ENCODE results near the gene PRKCD. TPM values are rescaled to one million over a fixed set of nuclear protein-coding genes. Genes with fewer than 3 reads are reported as not detected.

PRKCD gene
- polyA plus RNA-seq, 1 donor from 2014 or later = 69.2 TPM

DNA sequence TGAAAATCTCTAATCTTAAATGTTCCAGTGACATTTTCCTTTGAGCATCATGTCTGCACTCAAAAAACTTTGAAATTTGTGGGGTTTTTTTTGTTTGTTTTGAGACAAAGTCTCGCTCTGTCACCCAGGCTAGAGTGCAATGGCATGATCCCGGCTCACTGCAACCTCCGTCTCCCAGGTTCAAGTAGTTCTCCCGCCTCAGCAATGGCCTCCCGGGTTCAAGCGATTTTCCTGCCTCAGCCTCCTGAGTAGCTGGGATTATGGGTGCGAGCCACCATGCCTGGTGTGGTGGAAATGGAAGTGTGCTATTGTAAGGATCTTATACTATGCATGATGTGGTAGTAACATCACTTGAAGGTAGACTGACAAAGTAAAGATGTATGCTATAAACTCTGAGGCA is 52.3 kb downstream of the PRKCD start:
- Mint-ChIP-seq H3K4me1 (peaks cover 4 to 9% (median 6%) of the 10 kb centered on the region in 3 donors), H3K4me3 (no peak overlapping the region), H3K9me3 (peaks cover 0 to 2% (median 2%) of the 10 kb centered on the region in 3 donors), H3K27ac (no peak overlapping the region), H3K27me3 (no peaks in the 10 kb centered on the region), H3K36me3 (peaks cover 1% of the 10 kb centered on the region)

DNA sequence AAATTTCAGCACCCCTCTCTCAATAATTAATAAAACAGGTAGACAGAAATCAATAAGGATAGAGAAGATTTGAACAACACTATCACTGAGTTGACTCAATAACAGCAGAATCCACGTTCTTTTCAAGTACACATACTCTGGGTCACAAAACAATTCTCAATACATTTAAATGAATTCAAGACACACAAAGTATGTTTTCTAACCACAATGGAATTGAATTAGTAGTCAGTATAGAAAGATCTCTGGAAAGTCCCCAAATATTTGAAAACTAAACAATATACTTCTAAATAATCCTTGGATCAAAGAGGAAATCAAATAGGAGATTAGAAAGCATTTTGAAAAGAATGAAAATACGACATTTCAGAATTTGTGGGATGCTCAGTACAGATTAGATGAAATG is 54.8 kb downstream of the PRKCD start:
- Mint-ChIP-seq H3K27me3 (no peaks in the 10 kb centered on the region), H3K4me1 (peaks cover 6 to 15% (median 12%) of the 10 kb centered on the region in 3 donors), H3K36me3 (peaks cover 1% of the 10 kb centered on the region), H3K27ac (no peak overlapping the region), H3K4me3 (peak overlapping the region in 1 of 4 donors; percentile 23), H3K9me3 (peaks cover 0 to 2% (median 0%) of the 10 kb centered on the region in 3 donors)

DNA sequence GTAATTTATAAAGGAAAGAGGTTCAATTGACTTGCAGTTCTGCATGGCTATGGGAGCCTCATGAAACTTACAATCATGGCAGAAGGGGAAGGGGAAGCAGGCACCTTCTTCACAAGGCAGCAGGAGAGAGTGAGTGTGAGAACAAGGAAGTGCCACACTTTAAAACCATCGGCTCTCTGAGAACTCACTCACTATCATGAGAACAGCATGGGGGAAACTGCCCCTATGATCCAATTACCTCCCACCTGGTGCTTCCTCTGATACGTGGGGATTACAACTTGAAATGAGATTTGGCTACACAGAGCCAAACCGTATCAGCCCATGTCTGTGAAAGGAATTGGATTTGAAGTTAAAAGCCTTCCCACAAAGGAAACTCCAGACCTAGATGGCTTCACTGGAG is 55.7 kb downstream of the PRKCD start:
- Mint-ChIP-seq H3K27ac (no peak overlapping the region), H3K36me3 (peaks cover 1% of the 10 kb centered on the region), H3K9me3 (peaks cover 0 to 2% (median 0%) of the 10 kb centered on the region in 3 donors), H3K4me3 (no peak overlapping the region), H3K27me3 (no peaks in the 10 kb centered on the region), H3K4me1 (peaks cover 6 to 15% (median 12%) of the 10 kb centered on the region in 3 donors)

DNA sequence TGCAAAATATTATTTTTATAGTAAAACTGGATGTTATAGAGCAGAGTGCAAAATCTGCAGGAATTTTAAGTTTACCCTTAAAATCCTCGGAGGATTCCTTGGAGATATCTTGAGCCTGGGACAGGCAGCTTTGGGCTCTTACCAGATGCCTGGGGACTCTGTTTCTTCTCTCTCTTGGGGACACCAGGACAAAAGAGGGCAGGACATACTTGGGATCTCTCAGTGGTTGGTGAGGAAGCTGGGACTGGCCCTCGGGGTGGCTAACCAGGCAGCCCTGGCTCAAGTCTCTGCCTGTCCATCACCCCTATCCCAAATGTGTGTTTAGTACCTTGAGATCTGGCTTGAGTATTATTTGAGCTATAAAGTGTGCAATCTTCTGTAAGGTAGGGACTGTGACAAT is 56.2 kb downstream of the PRKCD start:
- Mint-ChIP-seq H3K36me3 (peaks cover 1% of the 10 kb centered on the region), H3K9me3 (peaks cover 0 to 2% (median 0%) of the 10 kb centered on the region in 3 donors), H3K27me3 (no peaks in the 10 kb centered on the region), H3K4me3 (no peak overlapping the region), H3K27ac (no peak overlapping the region), H3K4me1 (peaks cover 6 to 15% (median 12%) of the 10 kb centered on the region in 3 donors)

DNA sequence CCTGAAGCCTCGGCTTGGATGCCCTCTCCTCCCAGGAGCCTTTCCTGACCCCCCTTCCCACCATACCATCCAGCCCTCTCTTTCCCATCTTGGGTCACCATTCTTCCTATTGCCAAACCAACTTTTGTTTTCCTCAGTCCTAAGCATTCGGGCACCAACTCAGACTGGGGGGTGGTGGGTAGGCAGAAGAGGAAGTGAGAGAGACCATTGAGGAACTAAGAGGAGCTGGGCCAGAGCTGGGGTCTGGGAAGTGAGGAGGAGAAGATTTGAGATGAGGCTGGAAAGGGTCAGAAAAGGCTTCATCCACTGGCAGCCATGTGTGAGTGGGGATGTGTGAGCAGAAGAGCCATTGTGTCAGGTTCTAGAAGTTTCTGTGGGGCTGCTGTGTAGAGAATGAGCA is 57.1 kb downstream of the PRKCD start:
- Mint-ChIP-seq H3K9me3 (peaks cover 0 to 2% (median 0%) of the 10 kb centered on the region in 3 donors), H3K27me3 (no peaks in the 10 kb centered on the region), H3K4me3 (peak overlapping the region in 1 of 4 donors; percentile 15)

DNA sequence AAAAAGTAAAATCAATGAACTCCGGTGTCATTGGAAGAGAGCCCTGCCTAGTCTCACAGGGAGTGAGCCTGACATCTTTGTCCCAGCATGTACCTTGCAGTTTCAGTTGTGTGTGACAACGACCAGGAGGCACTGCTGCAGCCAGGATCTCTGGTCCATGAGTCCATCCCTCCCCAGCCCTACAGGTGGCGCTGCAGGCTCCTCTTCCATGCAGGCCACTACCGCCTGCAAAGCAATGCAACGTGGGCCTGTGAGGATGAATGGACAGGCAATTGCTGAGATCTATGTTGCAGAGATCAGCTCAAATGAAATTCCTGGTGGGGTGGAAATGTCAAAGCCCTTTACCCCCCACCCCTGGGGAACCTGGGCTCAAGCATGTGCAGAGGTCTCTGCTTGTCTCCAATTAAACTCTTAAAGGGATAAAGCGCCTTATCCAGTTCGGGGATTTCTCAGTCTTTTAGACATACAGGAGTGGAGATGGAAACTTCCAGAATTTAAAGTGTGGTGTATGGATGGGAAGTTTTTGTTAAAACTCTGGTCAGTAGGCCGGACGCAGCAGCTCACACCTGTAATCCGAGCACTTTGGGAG is 59.0 kb downstream of the PRKCD start:
- H3K9me3 Mint-ChIP-seq = peaks cover 0 to 2% (median 0%) of the 10 kb centered on the region in 3 donors
- H3K4me3 Mint-ChIP-seq = peak overlapping the region in 1 of 4 donors; percentile 27
- H3K27ac Mint-ChIP-seq = no peak overlapping the region
- H3K4me1 Mint-ChIP-seq = peaks cover 6 to 10% (median 10%) of the 10 kb centered on the region in 3 donors
- H3K27me3 Mint-ChIP-seq = no peaks in the 10 kb centered on the region
- peaks cover 3% of the 10 kb centered on the region for H3K36me3 Mint-ChIP-seq

More for the DNA sequence above, 57.1 kb downstream of the PRKCD start:
- Mint-ChIP-seq H3K36me3 (peaks cover 3% of the 10 kb centered on the region), H3K4me1 (peaks cover 6 to 11% (median 7%) of the 10 kb centered on the region in 3 donors), H3K27ac (peak overlapping the region in 1 of 3 donors; percentile 1)

DNA sequence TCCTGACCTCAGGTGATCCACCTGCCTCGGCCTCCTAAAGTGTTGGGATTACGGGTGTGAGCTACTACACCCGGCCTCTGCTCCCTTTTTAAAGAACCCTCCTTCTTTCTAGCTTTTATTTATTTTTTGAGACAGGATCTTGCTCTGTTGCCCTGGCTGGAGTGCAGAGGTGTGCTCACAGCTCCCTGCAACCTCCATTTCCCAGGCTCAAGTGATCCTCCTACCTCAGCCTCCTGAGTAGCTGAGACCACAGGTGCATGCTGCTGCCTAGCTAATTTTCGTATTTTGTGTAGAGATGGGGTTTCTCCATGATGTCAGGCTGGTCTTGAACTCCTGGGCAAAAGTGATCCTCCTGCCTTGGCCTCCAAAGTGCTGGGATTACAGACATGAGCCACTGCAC is 60.3 kb downstream of the PRKCD start:
- H3K9me3 Mint-ChIP-seq = peaks cover 0 to 2% (median 0%) of the 10 kb centered on the region in 3 donors
- H3K27ac Mint-ChIP-seq = no peak overlapping the region
- peaks cover 5% of the 10 kb centered on the region for H3K36me3 Mint-ChIP-seq
- H3K4me3 Mint-ChIP-seq = no peak overlapping the region
- no peaks in the 10 kb centered on the region for H3K27me3 Mint-ChIP-seq
- H3K4me1 Mint-ChIP-seq = peaks cover 6 to 10% (median 10%) of the 10 kb centered on the region in 3 donors

DNA sequence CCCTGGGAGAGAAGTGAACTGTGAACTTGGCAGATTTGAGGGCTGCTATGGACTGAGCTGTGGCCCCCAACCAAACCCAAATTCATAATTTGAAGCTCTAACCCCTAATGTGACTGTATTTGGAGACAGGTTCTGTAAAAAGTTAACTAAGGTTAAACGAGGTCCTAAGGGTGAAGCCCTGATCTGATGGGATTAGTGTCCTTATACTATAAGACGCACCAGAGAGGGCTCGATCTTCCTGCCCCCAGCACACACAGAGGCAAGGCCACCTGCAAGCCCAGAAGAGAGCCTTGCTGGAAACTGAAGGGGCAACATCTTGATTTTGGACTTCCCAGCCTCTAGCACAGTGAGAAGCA is 60.8 kb downstream of the PRKCD start:
- H3K27ac Mint-ChIP-seq = no peak overlapping the region
- H3K36me3 Mint-ChIP-seq = peaks cover 5% of the 10 kb centered on the region
- peaks cover 0 to 2% (median 0%) of the 10 kb centered on the region in 3 donors for H3K9me3 Mint-ChIP-seq
- H3K4me3 Mint-ChIP-seq = peak overlapping the region in 1 of 4 donors; percentile 47
- peaks cover 6 to 10% (median 10%) of the 10 kb centered on the region in 3 donors for H3K4me1 Mint-ChIP-seq
- no peaks in the 10 kb centered on the region for H3K27me3 Mint-ChIP-seq

DNA sequence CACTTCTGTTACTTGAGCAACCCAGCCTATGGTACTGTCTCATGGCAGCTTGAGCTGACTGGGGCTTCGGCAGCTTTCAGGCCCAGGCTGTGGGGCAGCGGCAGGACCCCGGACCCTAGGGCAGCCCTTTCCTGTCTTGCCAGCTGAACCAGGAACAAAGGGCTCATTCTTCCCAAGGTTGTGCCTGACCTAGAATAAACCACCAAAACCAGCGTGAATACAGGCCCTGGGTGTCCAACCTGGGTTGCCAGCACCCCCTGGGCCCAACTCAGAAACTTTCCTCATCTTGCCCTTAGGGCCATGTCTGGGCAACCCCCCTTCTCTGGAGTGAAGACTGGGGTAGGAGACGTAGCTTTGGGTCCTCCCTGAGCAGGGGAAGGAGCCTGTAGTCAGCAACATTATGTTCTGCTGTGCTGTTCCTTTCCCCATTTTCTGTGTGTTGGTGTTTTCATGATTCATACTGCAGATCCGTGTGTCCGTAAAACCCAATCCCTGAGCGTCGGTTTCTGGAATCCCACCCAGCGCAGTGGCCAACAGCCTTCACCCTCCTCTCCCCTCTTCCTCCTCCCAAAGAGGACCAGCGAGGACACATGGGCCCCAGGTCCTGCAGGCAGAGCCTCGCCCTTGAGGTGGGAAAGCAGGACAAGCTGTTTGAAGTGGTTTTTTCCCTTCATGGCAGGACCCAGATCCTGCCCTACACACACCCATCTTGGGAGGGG is 61.3 kb downstream of the PRKCD start:
- Mint-ChIP-seq H3K9me3 (peaks cover 0 to under 1% (median 0%) of the 10 kb centered on the region in 3 donors), H3K27ac (no peak overlapping the region), H3K27me3 (no peaks in the 10 kb centered on the region), H3K4me3 (no peak overlapping the region), H3K4me1 (peaks cover 6 to 10% (median 10%) of the 10 kb centered on the region in 3 donors), H3K36me3 (peaks cover 5% of the 10 kb centered on the region)

DNA sequence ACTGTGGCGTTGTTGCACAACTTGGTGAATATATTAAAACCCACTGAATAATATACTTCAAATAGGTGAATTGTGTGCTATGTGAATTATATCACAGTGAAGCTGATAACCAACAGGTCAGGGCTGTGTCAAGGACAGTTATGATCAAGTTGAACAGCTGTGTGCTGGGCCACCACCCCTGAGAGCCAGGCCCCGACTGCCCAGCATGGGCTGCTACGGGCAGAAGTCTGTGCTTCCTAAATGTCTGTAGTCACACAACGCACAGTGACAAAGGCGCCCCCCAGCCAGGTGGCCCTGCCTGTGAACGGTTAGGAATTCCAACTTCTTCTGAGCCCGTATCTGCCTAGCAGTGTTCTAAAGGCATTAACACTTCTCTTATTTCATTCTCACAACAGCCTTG is 62.0 kb downstream of the PRKCD start:
- Mint-ChIP-seq H3K27me3 (no peaks in the 10 kb centered on the region), H3K9me3 (no peaks in the 10 kb centered on the region), H3K4me1 (peaks cover 4 to 10% (median 9%) of the 10 kb centered on the region in 3 donors), H3K36me3 (peaks cover 5% of the 10 kb centered on the region), H3K27ac (no peak overlapping the region), H3K4me3 (no peak overlapping the region)

DNA sequence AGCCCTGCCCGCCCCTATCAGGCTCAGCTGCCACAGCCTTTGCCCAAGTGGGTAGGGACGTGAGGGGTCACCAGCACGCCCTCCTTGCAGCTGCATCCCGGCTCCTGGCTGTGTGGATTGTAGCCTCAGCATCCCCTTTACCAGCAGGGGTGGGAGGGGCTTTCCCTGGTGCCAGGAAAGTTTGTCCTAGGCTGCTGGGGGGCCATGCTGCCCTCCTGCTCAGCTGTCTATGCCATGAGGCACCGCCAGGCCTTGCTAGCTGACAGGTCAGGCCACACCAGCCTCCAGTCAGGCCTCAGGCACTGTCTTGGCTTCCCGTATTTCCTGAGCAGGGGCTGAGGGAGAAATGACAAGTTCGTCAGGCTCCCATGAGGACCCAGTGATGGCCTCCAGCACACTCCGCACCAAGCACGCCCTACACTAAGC is 62.5 kb downstream of the PRKCD start:
- H3K4me1 Mint-ChIP-seq = peaks cover 0 to 8% (median 4%) of the 10 kb centered on the region in 3 donors
- no peak overlapping the region for H3K4me3 Mint-ChIP-seq
- H3K27me3 Mint-ChIP-seq = no peaks in the 10 kb centered on the region
- no peak overlapping the region for H3K27ac Mint-ChIP-seq
- peaks cover 5% of the 10 kb centered on the region for H3K36me3 Mint-ChIP-seq
- no peaks in the 10 kb centered on the region for H3K9me3 Mint-ChIP-seq

DNA sequence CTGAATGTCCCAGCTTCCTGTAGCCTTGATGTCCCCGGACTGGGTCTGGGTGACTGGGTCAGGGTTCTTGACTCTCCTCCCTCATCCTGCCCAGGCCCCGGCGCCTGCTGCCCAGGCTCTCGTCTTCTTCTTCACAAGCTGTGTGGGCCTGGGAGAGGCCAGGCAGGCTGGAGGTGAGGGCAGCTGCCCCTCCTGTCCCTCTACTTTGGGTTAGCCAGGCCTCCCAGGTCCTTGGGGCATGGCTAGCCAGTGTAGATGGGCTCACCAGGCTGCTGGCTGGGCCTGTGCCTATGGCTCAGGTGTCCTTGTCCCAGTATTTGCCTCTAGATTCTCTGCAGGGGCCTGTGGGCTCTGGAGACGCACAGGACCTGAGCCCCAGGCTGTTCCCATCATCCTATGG is 63.0 kb downstream of the PRKCD start:
- H3K27me3 Mint-ChIP-seq = no peaks in the 10 kb centered on the region
- H3K27ac Mint-ChIP-seq = peak overlapping the region in 1 of 3 donors; percentile 78
- peaks cover 0 to 8% (median 4%) of the 10 kb centered on the region in 3 donors for H3K4me1 Mint-ChIP-seq
- no peak overlapping the region for H3K4me3 Mint-ChIP-seq
- H3K9me3 Mint-ChIP-seq = no peaks in the 10 kb centered on the region
- peaks cover 5% of the 10 kb centered on the region for H3K36me3 Mint-ChIP-seq

DNA sequence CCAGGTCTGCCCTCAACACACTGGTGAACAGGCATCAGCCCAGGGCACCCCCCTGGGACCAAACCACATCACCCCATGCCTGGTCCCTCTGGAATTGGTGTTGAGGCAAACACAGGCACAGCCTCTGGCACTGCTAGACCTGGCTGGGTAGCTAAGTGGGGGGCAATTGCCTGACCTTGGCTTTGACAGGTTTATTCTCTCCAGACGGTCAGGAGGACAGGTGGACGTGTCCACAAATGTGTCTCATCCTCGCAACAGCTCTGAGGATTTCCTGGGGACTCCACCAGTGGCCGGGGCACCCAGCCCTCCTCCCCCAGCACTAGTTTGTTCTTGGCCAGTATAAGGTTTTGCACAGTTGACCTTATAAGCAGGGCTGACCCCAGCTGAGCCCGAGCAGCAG is 63.5 kb downstream of the PRKCD start:
- Mint-ChIP-seq H3K36me3 (peaks cover 5% of the 10 kb centered on the region), H3K27ac (peak overlapping the region in 1 of 3 donors; percentile 78), H3K9me3 (no peaks in the 10 kb centered on the region), H3K27me3 (no peaks in the 10 kb centered on the region), H3K4me1 (peaks cover 0 to 8% (median 4%) of the 10 kb centered on the region in 3 donors), H3K4me3 (no peak overlapping the region)

DNA sequence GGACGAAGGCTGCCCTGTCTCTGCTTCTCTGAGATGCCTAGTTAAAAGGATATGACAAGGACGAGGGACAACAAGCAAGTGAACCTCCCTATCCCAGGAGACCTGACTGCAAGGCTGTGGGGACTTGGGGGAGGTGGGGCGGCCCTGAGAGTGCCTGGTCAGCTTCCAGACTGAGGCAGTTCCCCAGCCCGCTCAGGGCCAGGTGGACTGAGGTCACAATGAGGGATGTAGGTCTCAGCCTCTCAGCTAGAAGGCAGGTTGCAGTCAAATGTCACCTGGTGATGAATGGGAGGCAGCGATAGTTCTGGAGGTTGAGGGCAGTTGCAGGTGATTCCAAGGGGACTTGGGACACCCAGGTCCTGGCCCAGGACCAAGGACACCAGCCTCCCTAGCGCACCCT is 64.2 kb downstream of the PRKCD start:
- no peak overlapping the region for H3K4me3 Mint-ChIP-seq
- no peaks in the 10 kb centered on the region for H3K9me3 Mint-ChIP-seq
- peaks cover 0 to 4% (median 2%) of the 10 kb centered on the region in 3 donors for H3K4me1 Mint-ChIP-seq
- peaks cover 4% of the 10 kb centered on the region for H3K36me3 Mint-ChIP-seq
- no peak overlapping the region for H3K27ac Mint-ChIP-seq
- H3K27me3 Mint-ChIP-seq = no peaks in the 10 kb centered on the region

DNA sequence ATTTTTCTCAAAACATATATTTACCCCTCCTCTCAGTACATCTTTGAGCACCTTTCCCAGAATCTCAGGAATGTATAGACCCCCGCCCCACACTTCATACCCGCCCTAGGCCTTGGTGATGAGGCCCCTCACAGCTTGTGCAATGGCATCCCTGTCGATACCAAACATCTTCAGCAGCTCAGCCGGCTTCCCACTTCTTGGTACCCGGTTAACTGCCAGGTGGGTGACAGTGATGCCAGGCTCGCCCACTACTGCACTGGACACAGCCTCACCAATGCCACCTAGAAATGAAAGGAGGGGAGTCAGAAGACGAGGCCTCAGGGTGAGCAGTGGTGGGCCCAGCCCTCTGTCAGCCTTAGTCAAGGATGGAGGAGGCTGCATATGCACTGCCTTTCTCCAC is 64.6 kb downstream of the PRKCD start:
- H3K4me3 Mint-ChIP-seq = no peak overlapping the region
- H3K4me1 Mint-ChIP-seq = peaks cover 0 to 3% (median 2%) of the 10 kb centered on the region in 3 donors
- no peaks in the 10 kb centered on the region for H3K27me3 Mint-ChIP-seq
- no peaks in the 10 kb centered on the region for H3K9me3 Mint-ChIP-seq
- no peak overlapping the region for H3K27ac Mint-ChIP-seq
- peaks cover 4% of the 10 kb centered on the region for H3K36me3 Mint-ChIP-seq
